ENCODE measurements around the gene OR2C1.

OR2C1 gene

DNA sequence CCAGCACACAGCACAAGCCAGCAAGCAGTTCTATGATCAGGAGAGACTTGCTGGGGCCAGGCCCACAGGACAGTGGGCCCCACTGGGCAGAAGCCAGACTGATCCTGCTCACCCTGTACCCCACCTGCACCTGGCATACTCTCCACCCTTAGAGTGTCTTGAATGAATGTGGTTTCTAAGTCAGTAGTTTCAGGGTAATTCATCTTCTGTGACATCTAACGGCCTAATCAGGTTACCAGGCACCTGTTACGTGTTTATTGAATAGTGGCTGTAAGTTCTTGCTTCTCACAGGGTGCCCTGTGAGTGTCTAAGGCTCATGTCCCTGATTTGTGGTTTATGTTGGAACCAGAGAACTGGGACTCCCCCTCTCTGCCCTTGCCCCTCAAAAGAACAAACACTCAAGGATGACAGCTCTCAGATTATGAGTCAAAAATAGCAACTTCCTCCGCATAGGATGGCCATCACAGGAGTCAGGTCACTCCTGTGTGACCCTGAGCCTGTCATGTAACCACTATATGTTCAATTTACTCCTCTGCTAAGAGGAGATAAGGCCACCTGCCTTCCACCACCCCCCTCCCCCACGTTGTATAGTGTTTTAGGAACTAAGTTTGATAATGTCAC is 7.0 kb upstream of the OR2C1 start:
- Histone ChIP-seq H3K4me1 (ENCODE audit: control insufficient read depth in 1 of 2, insufficient read depth in 2 of 2, low read length in 2 of 2) (peaks cover 4% of the 10 kb centered on the region in 2 donors), H3K36me3 (ENCODE audit: control insufficient read depth in 1 of 2, insufficient read depth in 2 of 2, low read length in 2 of 2) (no peaks in the 10 kb centered on the region), H3K27me3 (ENCODE audit: control insufficient read depth in 1 of 2, insufficient read depth in 2 of 2, low read length in 2 of 2) (no peaks in the 10 kb centered on the region), H3K9me3 (ENCODE audit: control insufficient read depth in 1 of 2, low read length in 2 of 2) (no peaks in the 10 kb centered on the region), H3K9ac (ENCODE audit: low read depth in 1 of 2, low read length in 2 of 2) (no peak overlapping the region), H3K4me3 (ENCODE audit: low read depth in 1 of 2, low read length in 2 of 2) (no peak overlapping the region), H3K27ac (ENCODE audit: low read depth, low read length) (no peak overlapping the region)

DNA sequence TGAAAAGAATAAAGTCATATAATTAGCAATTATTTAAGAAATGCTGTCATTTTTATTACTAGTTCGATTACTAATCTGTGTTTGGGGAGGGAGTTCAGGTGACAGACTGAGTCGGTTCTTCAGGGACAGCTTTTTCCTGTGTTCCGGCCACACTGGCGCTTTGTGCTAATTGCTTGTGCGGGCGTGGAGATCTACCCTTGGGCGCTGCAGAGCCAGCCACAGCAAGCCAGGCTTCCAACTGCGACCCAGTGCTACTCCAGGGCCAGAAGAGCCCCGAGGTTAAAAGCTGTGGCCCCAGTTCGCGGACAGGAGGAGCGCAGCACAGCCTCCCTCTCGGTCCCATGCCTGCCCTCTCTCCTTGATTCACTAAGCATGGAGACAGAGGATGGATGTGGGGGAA is 6.5 kb upstream of the OR2C1 start:
- no peaks in the 10 kb centered on the region for H3K36me3 ChIP-seq (ENCODE audit: control insufficient read depth in 1 of 2, insufficient read depth in 2 of 2, low read length in 2 of 2)
- H3K4me1 ChIP-seq (ENCODE audit: control insufficient read depth in 1 of 2, insufficient read depth in 2 of 2, low read length in 2 of 2): peaks cover 4% of the 10 kb centered on the region in 2 donors
- H3K4me3 ChIP-seq (ENCODE audit: low read depth in 1 of 2, low read length in 2 of 2): peak overlapping the region in 1 of 2 donors; percentile 12
- H3K9ac ChIP-seq (ENCODE audit: low read depth in 1 of 2, low read length in 2 of 2): no peak overlapping the region
- H3K27ac ChIP-seq (ENCODE audit: low read depth, low read length): no peak overlapping the region
- no peaks in the 10 kb centered on the region for H3K9me3 ChIP-seq (ENCODE audit: control insufficient read depth in 1 of 2, low read length in 2 of 2)
- no peaks in the 10 kb centered on the region for H3K27me3 ChIP-seq (ENCODE audit: control insufficient read depth in 1 of 2, insufficient read depth in 2 of 2, low read length in 2 of 2)

DNA sequence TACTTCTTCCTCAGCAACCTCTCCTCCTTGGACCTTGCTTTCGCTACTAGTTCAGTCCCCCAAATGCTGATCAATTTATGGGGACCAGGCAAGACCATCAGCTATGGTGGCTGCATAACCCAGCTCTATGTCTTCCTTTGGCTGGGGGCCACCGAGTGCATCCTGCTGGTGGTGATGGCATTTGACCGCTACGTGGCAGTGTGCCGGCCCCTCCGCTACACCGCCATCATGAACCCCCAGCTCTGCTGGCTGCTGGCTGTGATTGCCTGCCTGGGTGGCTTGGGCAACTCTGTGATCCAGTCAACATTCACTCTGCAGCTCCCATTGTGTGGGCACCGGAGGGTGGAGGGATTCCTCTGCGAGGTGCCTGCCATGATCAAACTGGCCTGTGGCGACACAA is 429 bp downstream of the OR2C1 start:
- H3K4me3 ChIP-seq (ENCODE audit: low read depth in 1 of 2, low read length in 2 of 2): no peak overlapping the region
- H3K9ac ChIP-seq (ENCODE audit: low read depth in 1 of 2, low read length in 2 of 2): no peak overlapping the region
- H3K4me1 ChIP-seq (ENCODE audit: control insufficient read depth in 1 of 2, insufficient read depth in 2 of 2, low read length in 2 of 2): no peaks in the 10 kb centered on the region
- no peak overlapping the region for H3K27ac ChIP-seq (ENCODE audit: low read depth, low read length)
- no peaks in the 10 kb centered on the region for H3K36me3 ChIP-seq (ENCODE audit: control insufficient read depth in 1 of 2, insufficient read depth in 2 of 2, low read length in 2 of 2)
- H3K27me3 ChIP-seq (ENCODE audit: control insufficient read depth in 1 of 2, insufficient read depth in 2 of 2, low read length in 2 of 2): no peaks in the 10 kb centered on the region
- peaks cover 0 to 2% of the 10 kb centered on the region in 2 donors for H3K9me3 ChIP-seq (ENCODE audit: control insufficient read depth in 1 of 2, low read length in 2 of 2)

GRCh38 chr16:3358871-3359270 is 3.2 kb downstream of the OR2C1 start:
- Histone ChIP-seq H3K9me3 (ENCODE audit: control insufficient read depth in 1 of 2, low read length in 2 of 2) (peaks cover 2 to 8% of the 10 kb centered on the region in 2 donors), H3K36me3 (ENCODE audit: control insufficient read depth in 1 of 2, insufficient read depth in 2 of 2, low read length in 2 of 2) (no peaks in the 10 kb centered on the region), H3K27ac (ENCODE audit: low read depth, low read length) (no peak overlapping the region), H3K4me1 (ENCODE audit: control insufficient read depth in 1 of 2, insufficient read depth in 2 of 2, low read length in 2 of 2) (no peaks in the 10 kb centered on the region), H3K4me3 (ENCODE audit: low read depth in 1 of 2, low read length in 2 of 2) (no peak overlapping the region), H3K27me3 (ENCODE audit: control insufficient read depth in 1 of 2, insufficient read depth in 2 of 2, low read length in 2 of 2) (no peaks in the 10 kb centered on the region), H3K9ac (ENCODE audit: low read depth in 1 of 2, low read length in 2 of 2) (no peak overlapping the region)

DNA sequence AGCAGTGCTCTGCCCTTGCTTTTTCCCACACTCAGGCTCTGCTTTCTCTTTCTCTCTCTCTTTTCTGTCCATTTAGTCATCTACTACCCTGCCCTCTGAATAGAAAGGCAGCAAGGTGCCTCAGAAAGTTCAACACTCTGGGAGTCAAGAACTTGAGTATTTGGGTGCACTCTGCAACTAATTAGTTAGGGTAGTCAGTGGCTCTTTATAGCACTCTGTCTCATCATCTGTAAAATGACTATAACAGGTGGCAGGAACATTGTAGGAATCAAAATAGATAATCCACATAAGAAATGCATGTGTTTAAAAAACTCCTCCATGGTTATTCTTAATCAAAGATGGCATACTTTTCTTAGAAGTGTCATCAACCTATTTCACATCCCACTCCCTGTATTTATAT is 7.2 kb downstream of the OR2C1 start:
- Histone ChIP-seq H3K4me3 (ENCODE audit: low read depth in 1 of 2, low read length in 2 of 2) (no peak overlapping the region), H3K36me3 (ENCODE audit: control insufficient read depth in 1 of 2, insufficient read depth in 2 of 2, low read length in 2 of 2) (no peaks in the 10 kb centered on the region), H3K4me1 (ENCODE audit: control insufficient read depth in 1 of 2, insufficient read depth in 2 of 2, low read length in 2 of 2) (no peaks in the 10 kb centered on the region), H3K9ac (ENCODE audit: low read depth in 1 of 2, low read length in 2 of 2) (no peak overlapping the region), H3K27me3 (ENCODE audit: control insufficient read depth in 1 of 2, insufficient read depth in 2 of 2, low read length in 2 of 2) (no peaks in the 10 kb centered on the region), H3K27ac (ENCODE audit: low read depth, low read length) (no peak overlapping the region), H3K9me3 (ENCODE audit: control insufficient read depth in 1 of 2, low read length in 2 of 2) (peaks cover 8 to 22% of the 10 kb centered on the region in 2 donors)

- no peaks in the 10 kb centered on the region for H3K36me3 ChIP-seq (ENCODE audit: control insufficient read depth in 1 of 2, insufficient read depth in 2 of 2, low read length in 2 of 2)
- H3K9me3 ChIP-seq (ENCODE audit: control insufficient read depth in 1 of 2, low read length in 2 of 2): peaks cover 9 to 22% of the 10 kb centered on the region in 2 donors
- H3K9ac ChIP-seq (ENCODE audit: low read depth in 1 of 2, low read length in 2 of 2): no peak overlapping the region
Observed at GRCh38 chr16:3363793-3364192, 8.1 kb downstream of the OR2C1 start.

DNA sequence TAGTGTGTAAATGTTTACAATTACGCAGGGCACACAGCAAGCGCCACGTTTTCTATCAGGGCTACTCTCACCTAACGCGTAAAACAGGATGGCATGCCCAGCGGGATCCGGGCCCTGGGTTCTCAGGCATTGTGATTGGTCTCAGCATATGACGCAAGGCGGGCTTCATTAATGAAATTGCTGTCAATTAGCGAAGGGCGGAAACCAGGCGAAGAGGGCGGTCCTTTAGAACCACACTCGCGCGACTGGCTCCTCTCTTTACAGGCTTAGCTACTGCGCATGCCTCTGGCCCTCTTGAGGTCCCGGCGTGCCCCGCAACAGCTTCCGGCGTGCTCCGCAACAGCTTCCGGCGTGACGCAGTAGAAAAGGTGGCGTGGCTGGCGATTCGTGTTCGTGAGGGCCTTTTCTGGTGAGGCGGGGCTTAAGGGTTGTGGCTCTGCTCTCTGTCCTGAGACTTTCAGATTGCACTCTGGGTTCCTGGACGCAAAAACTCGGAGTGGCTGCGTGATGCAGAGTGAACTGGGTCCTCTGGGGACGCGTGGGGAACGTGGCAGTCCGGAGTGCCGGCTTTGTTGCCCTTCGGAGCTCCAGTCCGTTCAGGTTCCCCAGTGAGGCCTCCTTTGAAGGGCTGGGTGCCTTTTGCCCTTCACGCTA is 9.2 kb downstream of the OR2C1 start:
- peak overlapping the region in 1 of 2 donors; percentile 16 for H3K9ac ChIP-seq (ENCODE audit: low read depth in 1 of 2, low read length in 2 of 2)
- no peaks in the 10 kb centered on the region for H3K4me1 ChIP-seq (ENCODE audit: control insufficient read depth in 1 of 2, insufficient read depth in 2 of 2, low read length in 2 of 2)
- H3K4me3 ChIP-seq (ENCODE audit: low read depth in 1 of 2, low read length in 2 of 2): peak overlapping the region; percentile 63 to 73
- H3K9me3 ChIP-seq (ENCODE audit: control insufficient read depth in 1 of 2, low read length in 2 of 2): peaks cover 11 to 22% of the 10 kb centered on the region in 2 donors
- peak overlapping the region; percentile 67 for H3K27ac ChIP-seq (ENCODE audit: low read depth, low read length)
- H3K27me3 ChIP-seq (ENCODE audit: control insufficient read depth in 1 of 2, insufficient read depth in 2 of 2, low read length in 2 of 2): no peaks in the 10 kb centered on the region
- H3K36me3 ChIP-seq (ENCODE audit: control insufficient read depth in 1 of 2, insufficient read depth in 2 of 2, low read length in 2 of 2): no peaks in the 10 kb centered on the region

More at GRCh38 chr16:3363793-3364192, 8.1 kb downstream of the OR2C1 start:
- H3K4me3 ChIP-seq (ENCODE audit: low read depth in 1 of 2, low read length in 2 of 2): no peak overlapping the region
- no peaks in the 10 kb centered on the region for H3K27me3 ChIP-seq (ENCODE audit: control insufficient read depth in 1 of 2, insufficient read depth in 2 of 2, low read length in 2 of 2)
- H3K27ac ChIP-seq (ENCODE audit: low read depth, low read length): no peak overlapping the region
- H3K4me1 ChIP-seq (ENCODE audit: control insufficient read depth in 1 of 2, insufficient read depth in 2 of 2, low read length in 2 of 2): no peaks in the 10 kb centered on the region

- Histone ChIP-seq H3K9ac (ENCODE audit: low read depth in 1 of 2, low read length in 2 of 2) (no peak overlapping the region), H3K4me1 (ENCODE audit: control insufficient read depth in 1 of 2, insufficient read depth in 2 of 2, low read length in 2 of 2) (no peaks in the 10 kb centered on the region), H3K36me3 (ENCODE audit: control insufficient read depth in 1 of 2, insufficient read depth in 2 of 2, low read length in 2 of 2) (no peaks in the 10 kb centered on the region), H3K4me3 (ENCODE audit: low read depth in 1 of 2, low read length in 2 of 2) (no peak overlapping the region), H3K27ac (ENCODE audit: low read depth, low read length) (no peak overlapping the region), H3K9me3 (ENCODE audit: control insufficient read depth in 1 of 2, low read length in 2 of 2) (peaks cover 14 to 20% of the 10 kb centered on the region in 2 donors), H3K27me3 (ENCODE audit: control insufficient read depth in 1 of 2, insufficient read depth in 2 of 2, low read length in 2 of 2) (no peaks in the 10 kb centered on the region)
Observed at GRCh38 chr16:3369073-3369472, 13.4 kb downstream of the OR2C1 start.

DNA sequence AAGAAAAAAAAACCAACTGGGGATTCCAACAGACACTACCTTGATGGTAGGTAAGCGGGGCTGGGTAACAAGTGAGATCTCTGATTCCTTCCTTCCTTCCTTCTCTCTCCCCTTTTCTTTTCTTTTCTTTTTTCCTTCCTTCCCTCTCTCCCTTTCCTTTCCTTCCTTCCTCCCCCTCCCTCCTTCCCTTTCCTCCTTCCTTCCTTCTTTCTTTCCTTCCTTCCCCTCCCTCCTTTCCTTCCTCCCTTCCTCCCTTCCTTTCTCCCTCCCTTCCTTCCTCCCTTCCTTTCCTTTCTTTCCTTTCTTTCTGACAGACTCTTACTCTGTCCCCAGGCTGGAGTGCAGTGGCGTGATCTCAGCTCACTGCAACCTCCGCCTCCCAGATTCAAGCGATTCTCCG is 20.0 kb downstream of the OR2C1 start:
- H3K4me1 ChIP-seq (ENCODE audit: control insufficient read depth in 1 of 2, insufficient read depth in 2 of 2, low read length in 2 of 2): no peaks in the 10 kb centered on the region
- no peaks in the 10 kb centered on the region for H3K27me3 ChIP-seq (ENCODE audit: control insufficient read depth in 1 of 2, insufficient read depth in 2 of 2, low read length in 2 of 2)
- no peak overlapping the region for H3K9ac ChIP-seq (ENCODE audit: low read depth in 1 of 2, low read length in 2 of 2)
- H3K36me3 ChIP-seq (ENCODE audit: control insufficient read depth in 1 of 2, insufficient read depth in 2 of 2, low read length in 2 of 2): no peaks in the 10 kb centered on the region
- H3K27ac ChIP-seq (ENCODE audit: low read depth, low read length): no peak overlapping the region
- no peak overlapping the region for H3K4me3 ChIP-seq (ENCODE audit: low read depth in 1 of 2, low read length in 2 of 2)
- H3K9me3 ChIP-seq (ENCODE audit: control insufficient read depth in 1 of 2, low read length in 2 of 2): peaks cover 42 to 45% of the 10 kb centered on the region in 2 donors

DNA sequence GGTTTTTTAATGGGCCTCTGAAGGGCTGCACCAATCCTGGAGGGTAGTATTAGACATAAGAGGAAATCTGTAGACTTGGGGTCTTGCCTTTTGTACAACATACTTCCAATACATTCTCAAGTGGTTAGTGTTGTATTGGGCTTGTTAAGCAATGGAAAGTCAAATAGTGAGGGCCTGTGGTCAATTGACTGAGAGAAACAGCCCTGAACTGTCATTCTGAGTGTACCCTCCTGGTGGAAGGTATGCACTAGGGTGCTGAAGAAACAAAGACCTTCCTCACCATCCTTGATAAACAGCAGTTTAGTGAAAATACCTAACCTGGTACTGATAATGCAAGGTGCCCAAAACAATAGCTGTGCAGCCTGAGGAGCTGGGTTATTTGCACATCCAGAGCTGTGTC is 22.2 kb downstream of the OR2C1 start:
- no peaks in the 10 kb centered on the region for H3K4me1 ChIP-seq (ENCODE audit: control insufficient read depth in 1 of 2, insufficient read depth in 2 of 2, low read length in 2 of 2)
- H3K9ac ChIP-seq (ENCODE audit: low read depth in 1 of 2, low read length in 2 of 2): no peak overlapping the region
- no peak overlapping the region for H3K27ac ChIP-seq (ENCODE audit: low read depth, low read length)
- H3K9me3 ChIP-seq (ENCODE audit: control insufficient read depth in 1 of 2, low read length in 2 of 2): peaks cover 63 to 67% of the 10 kb centered on the region in 2 donors
- peaks cover 12 to 13% of the 10 kb centered on the region in 2 donors for H3K36me3 ChIP-seq (ENCODE audit: control insufficient read depth in 1 of 2, insufficient read depth in 2 of 2, low read length in 2 of 2)
- no peaks in the 10 kb centered on the region for H3K27me3 ChIP-seq (ENCODE audit: control insufficient read depth in 1 of 2, insufficient read depth in 2 of 2, low read length in 2 of 2)
- H3K4me3 ChIP-seq (ENCODE audit: low read depth in 1 of 2, low read length in 2 of 2): no peak overlapping the region
